GM12878 (cell line): ENCODE results near the gene DNAJA1.

Experiments
- BHLHE40 ChIP-seq, 2 experiments: fragments of 450-650 bp in 1 of 2; IDR thresholded peaks; 2 replicates each; pipeline ENCODE4 v1.6.1; 2011 to 2017; ENCODE audit warnings: low read depth in 2 of 2, borderline replicate concordance in 1 of 2, improper control_type of control experiment in 1 of 2, low read length in 1 of 2, mild to moderate bottlenecking in 1 of 2
- BRCA1 ChIP-seq: IDR thresholded peaks from 2 replicates; pipeline ENCODE4 v1.6.1; 2011; ENCODE audit warnings: low read depth, low read length, improper control_type of control experiment
- CREB1 ChIP-seq: IDR thresholded peaks from 2 replicates; pipeline ENCODE4 v1.6.1; 2012; ENCODE audit warnings: low read depth, mild to moderate bottlenecking, inconsistent platforms
- CTCF ChIP-seq, 3 experiments: IDR thresholded peaks in 2 of 3; conservative IDR thresholded peaks in 1 of 3; 2 replicates each; pipeline ENCODE4 v1.5.1; 2011; ENCODE audit warnings: low read depth in 3 of 3, low read length in 3 of 3, mild to moderate bottlenecking in 3 of 3, control low read depth in 2 of 3, moderate library complexity in 2 of 3, inconsistent platforms in 1 of 3, mixed read lengths in 1 of 3; ENCODE audit not compliant: control insufficient read depth in 2 of 3, insufficient read depth in 1 of 3; ENCODE audit errors: extremely low read depth in 1 of 3
- EZH2 ChIP-seq: IDR thresholded peaks from 2 replicates; pipeline ENCODE4 v1.6.1; 2012; ENCODE audit warnings: low read depth, mild to moderate bottlenecking, control low read depth, inconsistent platforms, low read length, borderline replicate concordance; ENCODE audit not compliant: control insufficient read depth
- NFXL1 ChIP-seq: fragments of 450-650 bp; IDR thresholded peaks from 2 replicates; pipeline ENCODE4 v1.6.1; 2017; ENCODE audit warnings: antibody characterized with exemption, mild to moderate bottlenecking, borderline replicate concordance
- POLR2A ChIP-seq: IDR thresholded peaks from 2 replicates; pipeline ENCODE4 v1.6.1; 2011; ENCODE audit warnings: low read depth, mild to moderate bottlenecking, low read length
- RAD21 ChIP-seq: IDR thresholded peaks from 2 replicates; pipeline ENCODE4 v1.6.1; 2011; ENCODE audit warnings: mild to moderate bottlenecking, low read depth, low read length, moderate library complexity; ENCODE audit not compliant: insufficient read depth
- SIX5 ChIP-seq: IDR thresholded peaks from 2 replicates; pipeline ENCODE4 v1.6.1; 2011; ENCODE audit warnings: mild to moderate bottlenecking, low read depth, low read length, moderate library complexity; ENCODE audit not compliant: severe bottlenecking
- USF2 ChIP-seq: IDR thresholded peaks from 2 replicates; pipeline ENCODE4 v1.6.1; 2011; ENCODE audit warnings: low read depth, low read length, improper control_type of control experiment, borderline replicate concordance
- YY1 ChIP-seq: IDR thresholded peaks from 2 replicates; pipeline ENCODE4 v1.6.1; 2011; ENCODE audit warnings: low read depth, mild to moderate bottlenecking, low read length

GRCh38 chr9:33012328-33013069 is 12.6 kb upstream of the DNAJA1 start:
- TF ChIP-seq BHLHE40 (IDR thresholded peaks at IDR 0.05; ENCODE audit: borderline replicate concordance in 1 of 2, low read depth in 2 of 2, low read length in 1 of 2) = no peak
- TF ChIP-seq YY1 = no peak
- TF ChIP-seq USF2 = no peak
- no peak for TF ChIP-seq CTCF (IDR thresholded peaks at IDR 0.05 in 2 of 3, conservative IDR thresholded peaks at IDR 0.05 in 1 of 3; ENCODE audit: control insufficient read depth in 2 of 3, extremely low read depth in 1 of 3, insufficient read depth in 1 of 3, low read depth in 3 of 3, low read length in 3 of 3)
- no peak for TF ChIP-seq SIX5
- TF ChIP-seq CREB1 = no peak
- no peak for TF ChIP-seq RAD21
- TF ChIP-seq BRCA1 = no peak
- no peak for TF ChIP-seq EZH2
- TF ChIP-seq POLR2A = no peak
- no peak for TF ChIP-seq NFXL1
